ENCODE measurements around the gene CELF2. TPM values are rescaled to one million over a fixed set of nuclear protein-coding genes. Genes with fewer than 3 reads are reported as not detected.

CELF2 gene
- total and polyA plus RNA-seq, 9 of the 15 experiments (the other 6 are each of a cell fraction or from before 2014, with no cell fraction given) = 4.0 to 20.3 (median 11.1) TPM

- no TSS peak for BruUV-seq (replicated peaks)
- H4K20me1 ChIP-seq (replicated peaks; ENCODE audit: control insufficient read depth, insufficient read depth, low read length) = no peaks in the 10 kb centered on the region
- 38% methylated on average over 4 of the region's 4 CpGs for WGBS (ENCODE audit: insufficient coverage, low coverage, missing lambda C conversion rate)
- no peaks in the 10 kb centered on the region for H3K9me1 ChIP-seq (ENCODE audit: control insufficient read depth, insufficient read depth, low read length)
- H3K4me1 ChIP-seq (replicated peaks in 1 of 2; ENCODE audit: control insufficient read depth in 2 of 2, insufficient read depth in 2 of 2, low read length in 2 of 2) = peaks cover 0 to 6% of the 10 kb centered on the region in 2 experiments; a peak in 2 of 5 replicates
- TF ChIP-seq STAT5A (IDR thresholded peaks at IDR 0.05; ENCODE audit: borderline replicate concordance, low read length) (no peak), SRSF9 (IDR thresholded peaks at IDR 0.05; ENCODE audit: borderline replicate concordance, low read depth, low read length) (no peak), ERF (CRISPR knock-in tag; IDR thresholded peaks at IDR 0.05) (no peak), ZNF224 (CRISPR knock-in tag; IDR thresholded peaks at IDR 0.05) (no peak), FOXK2 (conservative IDR thresholded peaks at IDR 0.05 in 1 of 2, IDR thresholded peaks at IDR 0.05 in 1 of 2; ENCODE audit: low read depth in 2 of 2) (no peak), ZNF431 (CRISPR knock-in tag; IDR thresholded peaks at IDR 0.05) (no peak), POLR2H (tag; IDR thresholded peaks at IDR 0.05; ENCODE audit: low read depth) (no peak), ZNF24 (IDR thresholded peaks at IDR 0.05) (no peak), HBP1 (CRISPR knock-in tag; IDR thresholded peaks at IDR 0.05) (no peak), KLF1 (tag; IDR thresholded peaks at IDR 0.05) (no peak), NR2F6 (CRISPR knock-in tag; IDR thresholded peaks at IDR 0.05) (no peak), ZNF316 (IDR thresholded peaks at IDR 0.05) (no peak), ETV6 (IDR thresholded peaks at IDR 0.05; ENCODE audit: borderline replicate concordance in 1 of 2, low read depth in 2 of 2, low read length in 1 of 2) (no peak), ETV6 (CRISPR knock-in tag; IDR thresholded peaks at IDR 0.05; ENCODE audit: borderline replicate concordance) (no peak)
- no peaks in the 10 kb centered on the region for H3K79me2 ChIP-seq (ENCODE audit: control insufficient read depth, insufficient read depth, low read length)
- H3K27me3 ChIP-seq (ENCODE audit: control insufficient read depth in 2 of 2, insufficient read depth in 2 of 2, low read length in 2 of 2) = no peaks in the 10 kb centered on the region
- H3K36me3 ChIP-seq (ENCODE audit: control insufficient read depth, insufficient read depth, low read length) = peaks cover 2% of the 10 kb centered on the region; the same call in 1 of the 3 replicates
- POLR2A ChIA-PET = no interaction called here
- ATAC-seq (no peak), DNase-seq (ENCODE audit: extremely low read depth in 1 of 4, low spot score in 3 of 4) (no peak), FAIRE-seq (no peak)
- no peaks in the 10 kb centered on the region for H3K9me3 ChIP-seq (replicated peaks; ENCODE audit: control insufficient read depth, insufficient read depth, low read depth, low read length)
- CTCF ChIA-PET (ENCODE audit: low intra/inter-chr PET ratio) = no interaction called here
- no peak overlapping the region for H3K4me3 ChIP-seq
- in situ Hi-C loops (cut with MboI) = no loop called here
- intact Hi-C loops (cut with micrococcal nuclease) = no loop called here
- H3K9ac ChIP-seq (ENCODE audit: insufficient read depth in 1 of 2, low read depth in 2 of 2, low read length in 2 of 2) = no peak overlapping the region
- H3K27ac ChIP-seq (ENCODE audit: extremely low read depth, low read depth, low read length) = no peak overlapping the region
- H2AFZ ChIP-seq (ENCODE audit: low read depth, low read length) = no peak overlapping the region
- H3K4me2 ChIP-seq (ENCODE audit: insufficient read depth, low read length) = no peak overlapping the region
These were observed 248.8 kb downstream of the CELF2 start for GRCh38 chr10:11266426-11266825.

Data from K562 (cell line).